GM12873 (cell line): Measurements from ENCODE around the gene PANK3.

Source experiments
- CTCF ChIP-seq: IDR thresholded peaks from 2 replicates; pipeline ENCODE4 v1.5.1; 2012; ENCODE audit warnings: low read depth, mild to moderate bottlenecking, moderate library complexity, low read length, control low read depth; ENCODE audit not compliant: insufficient read depth; ENCODE audit errors: missing control alignments

Gene PANK3

GRCh38 chr5:168527756-168528295 is 51.3 kb downstream of the PANK3 start:
- no peak for TF ChIP-seq CTCF

GRCh38 chr5:168525856-168526255 is 53.3 kb downstream of the PANK3 start:
- TF ChIP-seq CTCF = no peak

GRCh38 chr5:168513861-168514428 is 65.2 kb downstream of the PANK3 start:
- TF ChIP-seq CTCF = no peak

GRCh38 chr5:168502563-168503237 is 76.5 kb downstream of the PANK3 start:
- no peak for TF ChIP-seq CTCF
